ENCODE measurements around the gene CCRL2.

DNA sequence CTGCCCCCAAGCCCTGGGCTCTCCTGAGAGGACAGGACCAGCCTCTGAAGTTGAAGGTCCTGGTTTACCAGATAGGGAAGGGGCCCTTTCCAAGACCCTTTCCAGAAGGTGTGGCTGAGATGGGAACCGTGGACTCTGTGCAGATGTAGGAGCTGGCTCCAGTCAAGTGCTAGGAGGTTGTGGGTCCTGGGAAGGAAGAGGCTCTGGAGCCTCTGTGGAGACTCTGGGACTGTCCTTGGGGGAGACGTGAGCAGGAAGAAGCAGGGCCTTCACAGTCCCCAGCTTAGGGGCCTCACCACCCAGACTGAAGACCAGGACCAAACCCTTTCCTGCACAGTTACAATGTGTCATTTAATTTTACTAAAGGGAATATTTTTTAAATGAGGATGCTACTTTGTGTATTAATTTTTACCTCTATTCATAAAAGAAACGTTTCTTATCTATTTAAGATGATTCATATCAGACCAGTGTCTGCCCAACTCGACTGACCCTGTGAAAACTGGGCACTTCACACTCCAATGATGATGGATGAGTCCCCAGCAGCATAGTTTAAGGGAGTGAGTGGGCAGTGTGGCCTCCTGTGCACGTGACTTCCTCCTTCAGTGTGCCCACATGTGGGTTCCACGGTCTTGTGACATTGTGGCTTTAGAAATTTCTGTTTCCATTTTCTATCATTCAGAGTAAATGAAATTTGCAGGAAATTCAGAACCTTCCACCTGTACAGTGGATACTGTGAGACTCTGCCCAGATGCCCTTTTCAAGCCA lies 11.1 kb upstream of the CCRL2 start:
- TF ChIP-seq NBN (IDR thresholded peaks at IDR 0.05; ENCODE audit: low read depth) (no peak), SMARCC2 (IDR thresholded peaks at IDR 0.05; ENCODE audit: low read depth) (no peak), BHLHE40 (IDR thresholded peaks at IDR 0.05; ENCODE audit: low read length) (peak; percentile 54; the same call in 1 of the 2 replicates), JUND (IDR thresholded peaks at IDR 0.05; ENCODE audit: borderline replicate concordance, low read depth, low read length) (no peak), JUND (tag; IDR thresholded peaks at IDR 0.05; ENCODE audit: borderline replicate concordance, low read depth, low read length) (no peak), FOXA3 (CRISPR knock-in tag; conservative IDR thresholded peaks at IDR 0.05 in 1 of 2, IDR thresholded peaks at IDR 0.05 in 1 of 2) (no peak), ZNF707 (CRISPR knock-in tag; conservative IDR thresholded peaks at IDR 0.05) (no peak), ZNF77 (CRISPR knock-in tag; IDR thresholded peaks at IDR 0.05) (no peak), ERF (CRISPR knock-in tag; IDR thresholded peaks at IDR 0.05) (no peak), SAFB2 (IDR thresholded peaks at IDR 0.05; ENCODE audit: borderline replicate concordance, low read depth, low read length, severe bottlenecking) (no peak), POLR2A (conservative IDR thresholded peaks at IDR 0.05) (no peak), CREM (IDR thresholded peaks at IDR 0.05; ENCODE audit: low read depth) (no peak), GABPA (tag; conservative IDR thresholded peaks at IDR 0.05; ENCODE audit: low read depth) (no peak), FOXM1 (IDR thresholded peaks at IDR 0.05; ENCODE audit: low read depth) (no peak), FOXM1 (CRISPR knock-in tag; IDR thresholded peaks at IDR 0.05; ENCODE audit: low read depth) (no peak), ZNF24 (IDR thresholded peaks at IDR 0.05) (no peak)
